ENCODE measurements around the gene AHCY.

Gene AHCY

GRCh38 chr20:34232494-34233087 is 70.6 kb downstream of the AHCY start:
- Histone ChIP-seq H4K20me1 (ENCODE audit: insufficient read depth, low read length) (no peaks in the 10 kb centered on the region), H3K79me2 (ENCODE audit: low read length) (no peaks in the 10 kb centered on the region), H3K4me2 (ENCODE audit: low read length) (no peak overlapping the region), H3K27me3 (ENCODE audit: low read depth, low read length) (no peaks in the 10 kb centered on the region), H3K4me1 (ENCODE audit: low read length) (no peaks in the 10 kb centered on the region), H3K36me3 (replicated peaks; ENCODE audit: low read depth, low read length) (peaks cover 6% of the 10 kb centered on the region), H3K27ac (ENCODE audit: low read length) (no peak overlapping the region), H3K9me3 (ENCODE audit: insufficient read depth, low read length) (peaks cover 17% of the 10 kb centered on the region), H2AFZ (ENCODE audit: low read depth, low read length) (no peak overlapping the region), H3K9ac (ENCODE audit: low read length) (no peak overlapping the region), H3K4me3 (ENCODE audit: low read length) (no peak overlapping the region)
- TF ChIP-seq CTCF (IDR thresholded peaks at IDR 0.05; ENCODE audit: low read depth, low read length) = no peak
- TF ChIP-seq EZH2phosphoT487 (IDR thresholded peaks at IDR 0.05; ENCODE audit: low read depth) = no peak

GRCh38 chr20:34231634-34232033 is 71.5 kb downstream of the AHCY start:
- no peaks in the 10 kb centered on the region for H3K79me2 ChIP-seq (ENCODE audit: low read length)
- no peaks in the 10 kb centered on the region for H3K4me1 ChIP-seq (ENCODE audit: low read length)
- H4K20me1 ChIP-seq (ENCODE audit: insufficient read depth, low read length) = no peaks in the 10 kb centered on the region
- H3K27ac ChIP-seq (ENCODE audit: low read length) = no peak overlapping the region
- H3K9me3 ChIP-seq (ENCODE audit: insufficient read depth, low read length) = peaks cover 7% of the 10 kb centered on the region
- no peak for TF ChIP-seq CTCF (IDR thresholded peaks at IDR 0.05; ENCODE audit: low read depth, low read length)
- TF ChIP-seq EZH2phosphoT487 (IDR thresholded peaks at IDR 0.05; ENCODE audit: low read depth) = no peak
- no peak overlapping the region for H3K4me2 ChIP-seq (ENCODE audit: low read length)
- H3K9ac ChIP-seq (ENCODE audit: low read length) = no peak overlapping the region
- no peaks in the 10 kb centered on the region for H3K27me3 ChIP-seq (ENCODE audit: low read depth, low read length)
- no peak overlapping the region for H3K4me3 ChIP-seq (ENCODE audit: low read length)
- H2AFZ ChIP-seq (ENCODE audit: low read depth, low read length) = no peak overlapping the region
- H3K36me3 ChIP-seq (replicated peaks; ENCODE audit: low read depth, low read length) = peaks cover 3% of the 10 kb centered on the region
